Hair follicular keratinocyte (primary cell): ENCODE results near the gene POU3F1. TPM values are rescaled to one million over a fixed set of nuclear protein-coding genes. Genes with fewer than 3 reads are reported as not detected.

Source experiments
- total RNA-seq: library from RNA; depleted of rRNA; stranded (reverse); fragments of >200 nt; gene quantifications from 2 replicates; pipeline ENCODE4 v1.2.3, GENCODE V29; 2015

Gene POU3F1
- total RNA-seq: 0.86 and 0.87 TPM in 2 replicates

DNA sequence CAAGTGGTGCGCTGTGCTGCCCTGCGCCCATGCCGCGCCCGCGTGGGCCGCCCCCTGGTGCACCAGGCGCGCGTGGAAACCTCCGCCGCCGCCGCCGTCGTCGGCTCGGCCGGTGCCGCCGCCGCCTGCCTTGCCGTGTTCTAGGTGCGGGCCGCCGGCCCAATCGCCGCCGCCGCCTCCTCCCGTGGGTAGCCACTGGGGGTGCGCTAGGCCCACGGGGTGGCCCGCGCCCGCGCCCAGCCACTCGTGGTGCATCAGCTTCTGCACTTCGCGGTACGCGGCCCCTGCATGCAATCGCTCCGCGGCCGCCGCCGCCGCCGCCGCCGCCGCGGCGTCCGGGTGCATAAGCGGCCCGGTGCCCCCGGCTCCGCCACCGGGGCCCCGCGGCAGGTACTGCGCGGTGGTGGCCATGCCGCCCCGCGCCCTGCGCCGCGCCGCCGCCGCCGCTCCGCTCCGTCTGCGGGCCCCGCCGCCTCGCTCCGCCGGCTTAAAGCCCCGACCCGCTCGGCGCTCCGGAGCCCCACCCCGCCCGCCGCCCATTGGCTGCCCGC, at the start of gene POU3F1:
Gene POU3F1, minus strand, starts transcription at position 461 of the 551 bp plus-strand sequence. Its CDS starts 50 bp downstream, at position 411.

GRCh38 chr1:38012363-38013226, 34.0 kb downstream of the POU3F1 start, which contains the start of gene UTP11:
UTP11 (plus strand) TSS chr1:38012734; CDS start chr1:38012803, 69 bp downstream.

GRCh38 chr1:38005195-38006007, 41.2 kb downstream of the POU3F1 start, which contains the start of gene FHL3:
FHL3 (minus strand) TSS chr1:38005514; CDS start chr1:37999412, 6,102 bp downstream.

Other genes with a start within 250 kb of the POU3F1 start
- 85.9 and 103 TPM in 2 replicates for gene C1orf122, start 239.0 kb downstream of the POU3F1 start, total RNA-seq
- gene YRDC, start 238.6 kb downstream of the POU3F1 start, total RNA-seq: 29.6 and 33.6 TPM in 2 replicates
- 1.8 and 2.7 TPM in 2 replicates for gene MTF1, start 187.2 kb downstream of the POU3F1 start, total RNA-seq
- gene INPP5B, start 99.7 kb downstream of the POU3F1 start, total RNA-seq: 5.6 and 5.9 TPM in 2 replicates
- 42.4 and 56.8 TPM in 2 replicates for gene SF3A3, start 56.8 kb downstream of the POU3F1 start, total RNA-seq
- 17.1 and 19.5 TPM in 2 replicates for gene FHL3, start 41.3 kb downstream of the POU3F1 start, total RNA-seq
- gene UTP11, start 34.1 kb downstream of the POU3F1 start, total RNA-seq: 41.8 and 80.5 TPM in 2 replicates